DND-41 (cell line): Measurements from ENCODE around the gene PPME1.

Experiments
- EZH2 ChIP-seq: IDR thresholded peaks from 3 replicates; pipeline ENCODE4 v1.6.1; 2012; ENCODE audit warnings: borderline replicate concordance, low read depth, mild to moderate bottlenecking, moderate library complexity, low read length, inconsistent platforms; ENCODE audit not compliant: severe bottlenecking
- TF ChIP-seq, protein P1 (sequence below): IDR thresholded peaks from 2 replicates; pipeline ENCODE4 v1.5.1; 2012; ENCODE audit warnings: borderline replicate concordance, low read length, moderate library complexity, mild to moderate bottlenecking; ENCODE audit not compliant: poor library complexity, severe bottlenecking; ENCODE audit errors: extremely low read depth

DNA sequence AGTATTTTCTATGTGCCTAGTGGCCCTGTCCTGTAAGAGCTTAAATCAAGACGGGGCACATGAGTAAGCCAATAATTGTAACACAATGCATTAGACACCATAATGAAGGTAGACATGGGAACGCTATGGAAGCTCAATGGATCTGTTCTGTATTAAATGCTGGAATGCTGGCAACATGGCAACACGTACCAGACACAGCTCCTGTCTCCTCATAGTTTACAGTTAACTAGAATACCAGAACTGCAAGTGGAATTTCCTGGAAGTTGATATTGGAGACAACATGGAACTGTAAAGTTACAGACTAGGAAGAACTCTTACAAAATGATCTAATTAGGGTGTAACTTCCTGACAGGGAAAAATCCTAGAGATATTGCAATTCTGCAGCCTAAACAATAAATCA is 127.9 kb downstream of the PPME1 start:
- TF ChIP-seq, protein P1, sequence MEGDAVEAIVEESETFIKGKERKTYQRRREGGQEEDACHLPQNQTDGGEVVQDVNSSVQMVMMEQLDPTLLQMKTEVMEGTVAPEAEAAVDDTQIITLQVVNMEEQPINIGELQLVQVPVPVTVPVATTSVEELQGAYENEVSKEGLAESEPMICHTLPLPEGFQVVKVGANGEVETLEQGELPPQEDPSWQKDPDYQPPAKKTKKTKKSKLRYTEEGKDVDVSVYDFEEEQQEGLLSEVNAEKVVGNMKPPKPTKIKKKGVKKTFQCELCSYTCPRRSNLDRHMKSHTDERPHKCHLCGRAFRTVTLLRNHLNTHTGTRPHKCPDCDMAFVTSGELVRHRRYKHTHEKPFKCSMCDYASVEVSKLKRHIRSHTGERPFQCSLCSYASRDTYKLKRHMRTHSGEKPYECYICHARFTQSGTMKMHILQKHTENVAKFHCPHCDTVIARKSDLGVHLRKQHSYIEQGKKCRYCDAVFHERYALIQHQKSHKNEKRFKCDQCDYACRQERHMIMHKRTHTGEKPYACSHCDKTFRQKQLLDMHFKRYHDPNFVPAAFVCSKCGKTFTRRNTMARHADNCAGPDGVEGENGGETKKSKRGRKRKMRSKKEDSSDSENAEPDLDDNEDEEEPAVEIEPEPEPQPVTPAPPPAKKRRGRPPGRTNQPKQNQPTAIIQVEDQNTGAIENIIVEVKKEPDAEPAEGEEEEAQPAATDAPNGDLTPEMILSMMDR, result no peak
- no peak for TF ChIP-seq EZH2
